Measurements from ENCODE around the gene SDS.
A peak's percentile ranks its signal among the peaks of the same experiment; 100 is the strongest.

SDS gene

GRCh38 chr12:113424915-113425823 is 21.5 kb upstream of the SDS start:
- peak; percentile 79 for DNase-seq

GRCh38 chr12:113424456-113424855 is 20.8 kb upstream of the SDS start:
- DNase-seq = no peak

DNA sequence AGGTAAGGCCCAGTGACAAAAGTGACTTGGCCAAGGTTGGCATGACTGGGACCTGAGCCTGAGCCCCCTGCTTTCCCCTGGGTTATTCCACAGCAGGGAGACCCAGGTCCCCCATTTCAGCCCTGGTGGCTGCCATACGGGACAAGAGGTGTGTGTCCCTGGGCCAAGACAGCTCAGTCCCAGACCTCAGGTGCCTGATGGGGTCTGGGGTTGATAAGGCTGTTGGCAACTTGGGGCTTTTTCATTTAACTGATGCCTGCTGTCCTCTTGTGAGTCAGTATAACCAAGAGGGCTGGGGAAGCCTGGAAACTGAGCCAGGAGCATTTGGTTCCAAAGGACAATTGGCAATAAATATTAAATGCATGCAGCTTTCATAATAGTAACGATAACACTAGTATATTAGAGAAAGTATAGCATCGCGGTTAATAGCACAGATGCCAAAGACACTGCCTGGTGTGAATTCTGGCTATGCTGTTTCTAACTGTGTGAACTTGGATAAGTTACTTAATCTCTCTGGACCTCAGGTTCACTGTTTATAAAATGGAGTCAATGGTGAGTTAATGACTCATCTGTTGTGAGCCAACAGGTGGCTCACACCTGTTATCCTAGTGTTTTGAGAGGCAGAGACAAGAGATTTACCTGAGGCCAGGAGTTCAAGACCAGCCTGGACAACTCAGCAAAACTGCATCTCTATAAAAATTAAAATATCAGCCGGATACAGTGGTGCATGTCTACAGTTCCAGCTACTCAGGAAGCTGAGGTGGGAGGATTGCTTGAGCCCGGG is 19.4 kb upstream of the SDS start:
- no peak for DNase-seq

DNA sequence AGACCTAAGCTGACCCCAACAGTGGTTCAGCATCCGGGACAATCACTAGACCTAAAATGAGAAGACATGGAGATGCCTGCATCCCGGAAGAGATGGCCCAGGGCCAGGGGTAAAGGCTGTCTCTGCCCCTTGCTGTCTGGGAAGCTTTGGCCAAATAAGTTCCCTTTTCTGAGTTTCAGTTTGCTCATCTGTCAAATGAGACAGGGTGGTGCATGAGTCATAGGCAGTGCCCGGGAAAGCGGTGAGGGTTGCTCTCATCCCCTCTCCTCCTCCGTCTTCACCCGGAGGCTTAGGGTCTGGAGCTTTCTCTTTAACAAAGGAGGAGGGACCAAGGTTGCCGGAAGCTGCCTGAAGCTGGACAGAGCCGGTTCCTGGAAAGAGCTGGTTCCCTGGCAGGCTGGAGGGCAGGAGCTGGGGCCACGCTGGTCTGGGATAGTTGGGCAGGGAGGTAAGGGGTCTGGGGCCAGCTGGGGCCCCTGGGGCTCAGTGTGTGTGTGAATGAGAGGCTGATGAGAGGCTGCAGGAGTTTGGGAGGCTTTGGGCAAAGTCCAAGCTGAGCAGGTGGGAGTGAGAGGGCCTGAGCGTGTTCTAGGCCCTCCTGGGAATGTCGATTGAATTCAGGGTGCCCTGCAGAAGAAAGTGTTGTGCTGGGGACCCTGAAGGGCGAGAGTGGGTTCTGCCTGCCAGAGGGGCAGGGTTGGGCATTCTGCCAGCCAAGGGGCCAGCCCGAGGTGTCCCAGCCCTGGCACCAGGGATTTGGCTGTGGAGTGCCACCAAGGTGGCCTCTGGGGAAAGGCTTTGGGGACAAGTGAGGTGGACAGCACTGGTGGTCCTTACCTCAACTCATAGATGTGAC is 18.6 kb upstream of the SDS start, which contains the start of gene SDSL:
Gene SDSL (plus strand): TSS at position 351 of the 856 bp plus-strand sequence. CDS start 5,603 bp downstream, outside the sequence.
- DNase-seq = no peak

- no peak for DNase-seq
These were observed 17.4 kb upstream of the SDS start for GRCh38 chr12:113420996-113421595.

DNA sequence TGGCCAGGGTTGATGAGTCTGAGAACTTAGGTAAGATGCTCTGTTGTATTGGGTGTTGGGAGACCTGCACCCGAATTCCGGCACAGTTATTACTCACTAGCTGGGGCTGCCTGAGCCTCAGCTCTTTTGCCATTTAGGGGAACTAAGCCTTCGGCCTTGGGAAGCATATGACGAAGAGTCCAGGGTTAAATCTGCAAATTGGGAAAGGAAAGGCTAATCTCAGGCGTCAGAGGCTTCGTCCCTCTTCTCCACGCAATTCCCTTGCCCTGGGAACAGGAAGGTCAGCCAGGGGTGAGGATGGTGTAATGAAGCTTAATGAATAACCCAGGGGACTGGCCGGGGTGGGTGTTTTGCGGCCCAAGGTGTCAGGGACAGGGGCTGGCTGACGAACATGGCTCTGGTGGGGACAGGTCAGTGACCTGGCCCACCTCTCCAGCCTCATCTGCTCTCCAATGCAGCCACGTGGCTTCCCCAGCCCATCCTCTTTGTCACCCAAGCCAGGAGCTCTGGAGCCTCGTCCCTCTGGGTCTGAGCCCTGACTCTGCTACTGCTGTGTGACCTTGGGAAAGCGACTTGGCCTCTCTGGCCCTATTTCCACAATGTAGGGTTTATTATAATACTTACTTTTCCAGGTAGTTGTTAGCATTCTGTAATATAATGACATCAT is 14.7 kb upstream of the SDS start:
- no peak for DNase-seq

- DNase-seq = no peak
These were observed 12.5 kb upstream of the SDS start for GRCh38 chr12:113416091-113416754.

DNA sequence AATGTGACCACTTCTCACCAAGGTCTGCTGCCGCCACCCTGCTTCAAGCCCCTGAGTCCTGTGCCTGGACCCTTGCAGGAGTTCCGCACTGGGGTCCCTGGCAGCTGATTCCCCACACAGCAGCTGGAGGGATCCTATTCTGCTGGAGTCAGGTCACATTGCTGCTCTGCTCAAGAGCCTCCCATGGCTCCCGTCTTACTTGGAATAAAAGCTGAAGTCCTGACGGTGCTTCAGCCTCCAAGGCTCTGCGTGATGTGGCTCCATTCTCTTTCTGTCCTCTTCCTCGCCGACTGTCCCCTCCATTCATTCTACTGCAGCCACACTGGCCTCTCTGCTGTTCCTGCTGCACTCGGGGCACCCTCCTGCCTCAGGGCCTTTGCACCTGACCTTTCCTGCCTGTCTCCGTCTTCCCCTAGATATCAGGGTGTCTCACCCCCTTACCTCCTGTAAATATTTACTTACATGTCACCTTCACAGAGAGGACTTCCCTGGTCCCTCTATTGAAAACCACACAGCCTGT is 10.9 kb upstream of the SDS start:
- no peak for DNase-seq

DNA sequence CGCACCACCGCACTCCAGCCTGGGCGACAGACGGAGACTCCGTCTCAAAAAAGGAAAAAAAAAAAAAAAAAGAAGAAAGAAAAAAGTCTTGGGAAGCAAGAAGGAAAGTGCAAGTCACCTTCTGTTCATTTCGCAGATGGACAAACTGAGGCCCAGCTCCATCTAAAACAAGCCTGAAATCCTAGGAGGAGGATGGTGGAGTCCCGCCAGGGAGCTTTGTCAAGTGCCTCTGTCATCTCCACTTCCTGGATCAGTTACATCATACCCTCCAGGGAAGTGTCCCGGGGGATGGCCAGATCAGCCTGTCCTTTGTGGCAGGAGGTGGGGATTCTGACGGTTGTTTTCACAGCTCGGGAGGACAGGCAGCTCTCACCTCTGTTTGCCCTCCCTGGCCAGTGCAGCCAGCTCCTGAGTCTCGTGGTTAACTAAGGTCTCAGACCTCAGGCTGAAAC is 9.8 kb upstream of the SDS start:
- no peak for DNase-seq

GRCh38 chr12:113409462-113410124 is 5.9 kb upstream of the SDS start:
- no peak for DNase-seq

- no peak for DNase-seq
These were observed 5.1 kb upstream of the SDS start for GRCh38 chr12:113408756-113409298.

DNA sequence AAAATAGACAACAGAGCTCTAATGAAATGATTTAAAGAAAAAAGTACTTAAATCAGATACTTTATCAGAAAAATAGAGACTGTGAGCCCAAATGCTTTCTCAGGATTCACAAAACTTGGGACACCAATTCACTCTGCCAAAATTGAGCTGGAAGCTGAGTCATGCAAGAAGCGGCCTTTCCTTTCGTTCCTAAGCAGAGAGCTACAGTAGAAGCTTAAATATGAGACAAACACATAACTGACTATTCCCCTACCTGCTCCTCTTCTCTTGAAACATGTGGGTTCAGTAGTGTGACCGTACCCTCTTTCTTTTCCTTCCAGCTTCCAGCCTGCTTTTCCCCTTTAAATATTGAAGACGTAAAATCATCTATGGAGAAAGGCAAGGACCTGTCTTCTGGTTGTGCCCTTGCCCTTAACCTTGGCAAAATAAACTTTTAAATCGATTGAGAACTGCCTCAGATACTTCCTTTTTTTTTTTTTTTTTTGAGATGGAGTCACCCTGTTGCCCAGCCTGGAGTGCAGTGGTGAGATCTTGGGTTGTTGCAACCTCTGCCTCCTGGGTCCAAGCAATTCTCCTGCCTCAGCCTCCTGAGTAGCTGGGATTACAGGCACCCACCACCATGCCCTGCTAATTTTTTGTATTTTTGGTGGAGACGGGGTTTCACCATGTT is 4.4 kb upstream of the SDS start:
- DNase-seq = no peak

- no peak for DNase-seq
These were observed 2.0 kb upstream of the SDS start for GRCh38 chr12:113405694-113406093.

GRCh38 chr12:113402586-113403260 is 964 bp downstream of the SDS start:
- no peak for DNase-seq

DNA sequence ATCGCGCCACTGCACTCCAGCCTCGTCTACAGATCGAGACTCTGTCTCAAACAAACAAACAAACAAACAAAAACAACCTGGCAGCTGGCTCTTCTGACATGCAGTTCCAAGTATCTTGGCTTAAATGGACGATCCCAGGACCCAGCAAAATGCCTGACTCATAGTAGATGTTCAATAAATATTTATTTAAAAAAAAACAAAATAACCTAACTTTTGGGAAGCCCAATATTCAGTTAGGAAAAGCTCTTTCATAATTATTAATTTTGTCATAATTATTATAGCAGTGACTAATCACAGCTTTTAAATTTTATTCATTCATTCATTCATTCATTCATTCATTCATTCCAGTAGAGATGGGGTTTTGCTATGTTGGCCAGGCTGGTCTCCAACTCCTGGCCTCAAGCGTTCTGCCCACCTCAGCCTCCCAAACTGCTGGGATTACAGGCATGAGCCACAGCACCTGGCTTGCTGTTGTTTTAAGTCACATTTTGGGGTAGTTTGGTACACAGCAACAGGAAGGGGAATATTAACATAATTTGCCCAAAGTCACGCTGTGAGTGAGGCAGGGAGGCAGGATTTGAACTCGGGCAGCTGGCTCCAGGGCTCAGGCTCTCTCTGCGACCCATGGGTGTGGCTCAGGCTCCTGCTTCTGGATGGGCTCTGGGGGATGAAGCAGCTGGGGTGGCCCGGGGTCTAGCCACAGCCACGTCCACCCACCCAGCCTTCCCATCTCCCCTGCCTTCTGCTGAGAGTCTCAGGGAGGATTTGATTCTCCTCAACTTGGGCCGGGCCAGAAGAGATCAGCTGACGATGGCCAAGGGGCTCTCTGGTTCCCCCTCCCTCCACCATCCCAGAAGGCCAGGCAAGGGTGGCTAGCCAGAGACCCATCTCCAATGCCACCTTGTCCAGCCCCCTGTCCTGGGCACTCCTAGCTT is 2.4 kb downstream of the SDS start:
- no peak for DNase-seq

- no peak for DNase-seq
These were observed 3.3 kb downstream of the SDS start for GRCh38 chr12:113400362-113400761.

DNA sequence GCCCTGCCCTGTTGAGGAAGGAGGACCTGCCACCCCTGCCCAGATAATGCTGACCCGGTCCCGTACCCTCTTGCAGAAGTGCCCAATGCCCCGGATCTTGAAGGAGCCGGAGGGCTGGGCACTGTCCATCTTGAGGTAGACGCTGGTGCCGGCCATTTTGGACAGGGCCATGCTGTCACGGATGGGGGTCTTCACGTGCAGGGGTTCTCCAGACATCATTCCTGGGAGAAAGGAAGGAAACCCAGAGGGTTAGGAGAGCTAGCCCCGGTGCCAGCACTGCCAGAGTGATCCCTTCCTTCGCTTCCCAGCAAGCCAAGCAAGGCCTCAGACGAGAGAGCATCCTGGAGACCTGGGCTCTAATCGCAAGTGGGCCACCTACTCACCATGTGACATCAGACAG is 4.2 kb downstream of the SDS start:
- no peak for DNase-seq

All from activated CD8-positive, alpha-beta memory T cell treated with anti-CD3 and anti-CD28 coated beads for 24 hours (primary cell).